CD4-positive, alpha-beta T cell treated with Interleukin-4 for 4 hours (primary cell): ENCODE results near the gene ARAP3.
A peak's percentile ranks its signal among the peaks of the same experiment; 100 is the strongest.
"Not testable (repeated sequence)": the region's sequence is repeated elsewhere in the genome, so short reads cannot be mapped to it uniquely, and the experiment has no call there.

ENCODE experiments used
- DNase-seq: peaks from one replicate; pipeline ENCODE4 v3.0.0-alpha.2; 2020

ARAP3 gene

GRCh38 chr5:141681695-141682641, at the start of gene ARAP3:
Gene ARAP3 (minus strand): TSS chr5:141682230. CDS start chr5:141680486, 1,744 bp downstream.
- DNase-seq, result peak; percentile 30

- DNase-seq, result no peak
These were observed 47.5 kb upstream of the ARAP3 start for GRCh38 chr5:141729387-141730006.

GRCh38 chr5:141725891-141726290, 43.9 kb upstream of the ARAP3 start:
- DNase-seq, result no peak

GRCh38 chr5:141725174-141725573, 43.1 kb upstream of the ARAP3 start:
- DNase-seq, result not testable (repeated sequence)

GRCh38 chr5:141722266-141722665, 40.2 kb upstream of the ARAP3 start:
- no peak for DNase-seq

- no peak for DNase-seq
These were observed 35.0 kb upstream of the ARAP3 start for GRCh38 chr5:141717043-141717442.

- no peak for DNase-seq
These were observed 34.4 kb upstream of the ARAP3 start for GRCh38 chr5:141716468-141716867.

- DNase-seq, result no peak
These were observed 34.0 kb upstream of the ARAP3 start for GRCh38 chr5:141716009-141716408.

GRCh38 chr5:141715346-141715905, 33.4 kb upstream of the ARAP3 start:
- DNase-seq, result no peak

- DNase-seq, result no peak
These were observed 32.7 kb upstream of the ARAP3 start for GRCh38 chr5:141714542-141715310.

GRCh38 chr5:141713616-141714309, 31.7 kb upstream of the ARAP3 start:
- no peak for DNase-seq

GRCh38 chr5:141711687-141712086, 29.7 kb upstream of the ARAP3 start:
- no peak for DNase-seq

GRCh38 chr5:141709699-141710267, 27.8 kb upstream of the ARAP3 start:
- DNase-seq, result no peak

- DNase-seq, result no peak
These were observed 26.0 kb upstream of the ARAP3 start for GRCh38 chr5:141708016-141708415.

- no peak for DNase-seq
These were observed 25.5 kb upstream of the ARAP3 start for GRCh38 chr5:141707510-141707909.

- no peak for DNase-seq
These were observed 24.1 kb upstream of the ARAP3 start for GRCh38 chr5:141706121-141706520.

- DNase-seq, result no peak
These were observed 23.4 kb upstream of the ARAP3 start for GRCh38 chr5:141705469-141705868.

GRCh38 chr5:141704782-141705297, 22.8 kb upstream of the ARAP3 start:
- no peak for DNase-seq

GRCh38 chr5:141703133-141703561, 21.1 kb upstream of the ARAP3 start:
- no peak for DNase-seq

- DNase-seq, result no peak
These were observed 19.5 kb upstream of the ARAP3 start for GRCh38 chr5:141701360-141702119.

- DNase-seq, result no peak
These were observed 15.6 kb upstream of the ARAP3 start for GRCh38 chr5:141697586-141697985.
